K562 (cell line): Measurements from ENCODE around the gene CARS2. TPM values are rescaled to one million over a fixed set of nuclear protein-coding genes. Genes with fewer than 3 reads are reported as not detected.

Source experiments
- CREBBP ChIP-seq: IDR thresholded peaks from one replicate; pipeline ENCODE4 v1.6.1; 2012; ENCODE audit warnings: low read depth, mild to moderate bottlenecking, control low read depth, inconsistent platforms, low read length
- CXXC5 ChIP-seq: fragments of 250-450 bp; sonication (Bioruptor Pico); IDR thresholded peaks from 2 replicates; pipeline ENCODE4 v1.8.0; 2022; ENCODE audit warnings: inconsistent platforms, mild to moderate bottlenecking, moderate library complexity
- GTF2F1 ChIP-seq: IDR thresholded peaks from 2 replicates; pipeline ENCODE4 v1.6.1; 2011; ENCODE audit warnings: low read depth, low read length, improper control_type of control experiment
- HNRNPLL ChIP-seq: fragments of 200-400 bp; formaldehyde crosslinking; IDR thresholded peaks from 2 replicates; pipeline ENCODE4 v1.6.1; 2017; ENCODE audit warnings: low read length, low read depth, mild to moderate bottlenecking; ENCODE audit not compliant: poor library complexity, severe bottlenecking
- KAT2B ChIP-seq: IDR thresholded peaks from one replicate; pipeline ENCODE4 v1.6.1; 2012; ENCODE audit warnings: low read depth, mild to moderate bottlenecking, control low read depth, inconsistent platforms, low read length, moderate library complexity
- MIER1 ChIP-seq: fragments of 450-650 bp; IDR thresholded peaks from 2 replicates; pipeline ENCODE4 v1.6.1; 2016; ENCODE audit warnings: antibody characterized with exemption, mild to moderate bottlenecking, low read depth
- NR0B1 ChIP-seq: fragments of 450-650 bp; IDR thresholded peaks from one replicate; pipeline ENCODE4 v1.6.1; 2018; ENCODE audit warnings: mild to moderate bottlenecking, moderate library complexity; ENCODE audit not compliant: partially characterized antibody
- PATZ1 ChIP-seq: fragments of 250-450 bp; sonication (Bioruptor Pico); IDR thresholded peaks from 2 replicates; pipeline ENCODE4 v1.5.0; 2020; ENCODE audit warnings: mild to moderate bottlenecking, borderline replicate concordance
- POLR2A ChIP-seq: fragments of 450-650 bp; conservative IDR thresholded peaks from 2 replicates; pipeline ENCODE4 v1.6.1; 2016
- RBM34 ChIP-seq: fragments of 200-400 bp; formaldehyde crosslinking; IDR thresholded peaks from 2 replicates; pipeline ENCODE4 v1.6.1; 2018; ENCODE audit warnings: low read length, borderline replicate concordance; ENCODE audit not compliant: insufficient read depth
- SRF ChIP-seq, 2 experiments: fragments of 250-450, 450-650 bp in 1 of 2; sonication (Bioruptor Pico) in 1 of 2; sonication (generic) in 1 of 2; formaldehyde crosslinking; IDR thresholded peaks; 2 replicates each; pipeline versions ENCODE4 v1.5.0 to v1.5.1; 2020 to 2022; ENCODE audit warnings: mild to moderate bottlenecking in 1 of 2, missing genetic modification reagents in 1 of 2
- SRSF1 ChIP-seq: fragments of 200-400 bp; formaldehyde crosslinking; IDR thresholded peaks from 2 replicates; pipeline ENCODE4 v1.6.1; 2017; ENCODE audit warnings: mild to moderate bottlenecking, low read depth, low read length, moderate library complexity
- TAL1 ChIP-seq: fragments of 450-650 bp; IDR thresholded peaks from 2 replicates; pipeline ENCODE4 v1.6.1; 2016; ENCODE audit warnings: mild to moderate bottlenecking
- TFE3 ChIP-seq: fragments of 450-650 bp; formaldehyde crosslinking; IDR thresholded peaks from 2 replicates; pipeline ENCODE4 v1.4.0; 2020; ENCODE audit warnings: mild to moderate bottlenecking, mixed read lengths
- TSHZ1 ChIP-seq: fragments of 250-450 bp; sonication (Bioruptor Pico); IDR thresholded peaks from 2 replicates; pipeline ENCODE4 v1.4.0; 2020; ENCODE audit warnings: mild to moderate bottlenecking, moderate library complexity
- ZNF121 ChIP-seq: sonication (generic); formaldehyde crosslinking; conservative IDR thresholded peaks from 2 replicates; pipeline ENCODE4 v1.8.0; 2022; ENCODE audit warnings: missing genetic modification reagents
- ZNF324 ChIP-seq: fragments of 250-450 bp; sonication (Bioruptor Pico); IDR thresholded peaks from 2 replicates; pipeline ENCODE4 v1.4.0; 2020; ENCODE audit warnings: mild to moderate bottlenecking
- ZNF449 ChIP-seq: fragments of 250-450 bp; sonication (Bioruptor Pico); IDR thresholded peaks from 2 replicates; pipeline ENCODE4 v1.8.0; 2022; ENCODE audit warnings: moderate library complexity, mild to moderate bottlenecking, inconsistent platforms
- polyA plus RNA-seq, 8 experiments: library from polyadenylated mRNA; depleted of rRNA in 4 of 8; stranded (reverse) in 5 of 8; unstranded in 3 of 8; fragments of >200 nt; fragmentation: Nextera tagmentation in 2 of 8; fragmentation: Illumina TruSeq in 1 of 8; extraction: Ambion mirVana in 2 of 8; extraction: Trizol in 1 of 8; gene quantifications; 2 replicates each; pipeline versions ENCODE4 v1.2.1 to v1.2.3, GENCODE V29; 2011 to 2014; ENCODE audit warnings: inconsistent platforms in 1 of 8, missing spikeins in 1 of 8
- total RNA-seq, 7 experiments: library from RNA; depleted of rRNA in 6 of 7; stranded (reverse); fragments of >200 nt in 6 of 7; fragmentation: Illumina TruSeq in 2 of 7; extraction: Trizol in 2 of 7; gene quantifications; 2 replicates each; pipeline versions ENCODE4 v1.2.1 to v1.2.3, GENCODE V29; 2011 to 2021; ENCODE audit warnings: low replicate concordance in 1 of 7

CARS2 gene
- total and polyA plus RNA-seq, 9 of the 15 experiments (the other 6 are each of a cell fraction or from before 2014, with no cell fraction given): 1.7 to 37.4 (median 30.5) TPM

- TF ChIP-seq TFE3 (CRISPR knock-in tag) (no peak), SRSF1 (no peak), HNRNPLL (no peak), MIER1 (no peak), CREBBP (no peak), ZNF324 (CRISPR knock-in tag) (no peak), NR0B1 (no peak), ZNF121 (CRISPR knock-in tag) (no peak), ZNF449 (CRISPR knock-in tag) (no peak), KAT2B (no peak), CXXC5 (CRISPR knock-in tag) (peak; percentile 74), POLR2A (no peak; the same call in 1 of the 2 replicates), TSHZ1 (CRISPR knock-in tag) (no peak), PATZ1 (CRISPR knock-in tag) (no peak), SRF (CRISPR knock-in tag; IDR thresholded peaks at IDR 0.05) (peak in 1 of 2 experiments; percentile 93; a peak in 2 of 4 replicates), GTF2F1 (no peak), TAL1 (no peak), RBM34 (no peak)
Measured at GRCh38 chr13:110705826-110706569, at the start of gene CARS2 (continued).
